Measurements from ENCODE around the gene IP6K2. TPM values are rescaled to one million over a fixed set of nuclear protein-coding genes. Genes with fewer than 3 reads are reported as not detected.

Gene IP6K2
- total and polyA plus RNA-seq, 10 of the 15 experiments (the other 5 are each of a cell fraction or from before 2014, with no cell fraction given) = 25.8 to 95.9 (median 69.0) TPM

DNA sequence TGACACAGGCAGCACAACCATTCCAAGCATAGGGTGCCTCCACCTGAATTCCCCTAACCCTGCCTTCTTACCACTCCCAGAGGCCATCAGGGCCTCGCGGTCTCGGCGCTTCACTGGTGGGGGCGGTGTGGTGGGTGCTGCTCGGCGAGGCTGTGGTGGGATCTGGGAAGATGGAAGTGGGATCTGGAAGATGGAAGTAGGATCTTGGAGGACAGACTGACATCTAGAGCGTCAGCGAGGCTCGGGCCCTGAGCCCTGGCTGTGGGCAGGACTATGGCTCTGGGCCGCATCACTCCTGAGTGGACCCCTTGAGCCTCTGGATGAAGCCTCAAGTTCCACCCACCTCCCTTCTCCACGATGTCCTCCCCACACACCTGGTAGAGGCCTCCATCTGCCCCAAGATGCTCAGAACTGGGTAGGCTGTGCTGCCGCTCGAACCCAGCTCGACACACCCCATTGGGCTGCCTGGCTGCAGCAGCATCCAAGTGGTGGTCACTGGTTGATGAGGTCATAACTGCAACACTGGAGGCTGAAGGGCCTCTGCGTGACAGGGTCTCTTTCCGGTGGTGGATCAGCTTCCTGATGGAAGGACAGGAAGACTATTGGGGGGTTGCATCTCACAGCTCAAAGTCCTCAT is 34.9 kb downstream of the IP6K2 start:
- H3K4me2 ChIP-seq (ENCODE audit: control insufficient read depth, insufficient read depth) = no peak overlapping the region
- TF ChIP-seq CREB1 (IDR thresholded peaks at IDR 0.05; ENCODE audit: low read depth) (no peak), IKZF2 (IDR thresholded peaks at IDR 0.05) (no peak), CTCF (IDR thresholded peaks at IDR 0.05 in 2 of 3, conservative IDR thresholded peaks at IDR 0.05 in 1 of 3; ENCODE audit: control insufficient read depth in 2 of 3, extremely low read depth in 1 of 3, insufficient read depth in 1 of 3, low read depth in 3 of 3, low read length in 3 of 3) (no peak), POLR2A (IDR thresholded peaks at IDR 0.05; ENCODE audit: low read depth, low read length) (no peak), SP1 (IDR thresholded peaks at IDR 0.05; ENCODE audit: low read depth, low read length) (no peak), SREBF2 (IDR thresholded peaks at IDR 0.05; ENCODE audit: low read length) (no peak)
- TF ChIP-seq, protein P1, sequence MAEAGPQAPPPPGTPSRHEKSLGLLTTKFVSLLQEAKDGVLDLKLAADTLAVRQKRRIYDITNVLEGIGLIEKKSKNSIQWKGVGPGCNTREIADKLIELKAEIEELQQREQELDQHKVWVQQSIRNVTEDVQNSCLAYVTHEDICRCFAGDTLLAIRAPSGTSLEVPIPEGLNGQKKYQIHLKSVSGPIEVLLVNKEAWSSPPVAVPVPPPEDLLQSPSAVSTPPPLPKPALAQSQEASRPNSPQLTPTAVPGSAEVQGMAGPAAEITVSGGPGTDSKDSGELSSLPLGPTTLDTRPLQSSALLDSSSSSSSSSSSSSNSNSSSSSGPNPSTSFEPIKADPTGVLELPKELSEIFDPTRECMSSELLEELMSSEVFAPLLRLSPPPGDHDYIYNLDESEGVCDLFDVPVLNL (IDR thresholded peaks at IDR 0.05; ENCODE audit: low read depth, low read length) = no peak
- TF ChIP-seq, protein P2, sequence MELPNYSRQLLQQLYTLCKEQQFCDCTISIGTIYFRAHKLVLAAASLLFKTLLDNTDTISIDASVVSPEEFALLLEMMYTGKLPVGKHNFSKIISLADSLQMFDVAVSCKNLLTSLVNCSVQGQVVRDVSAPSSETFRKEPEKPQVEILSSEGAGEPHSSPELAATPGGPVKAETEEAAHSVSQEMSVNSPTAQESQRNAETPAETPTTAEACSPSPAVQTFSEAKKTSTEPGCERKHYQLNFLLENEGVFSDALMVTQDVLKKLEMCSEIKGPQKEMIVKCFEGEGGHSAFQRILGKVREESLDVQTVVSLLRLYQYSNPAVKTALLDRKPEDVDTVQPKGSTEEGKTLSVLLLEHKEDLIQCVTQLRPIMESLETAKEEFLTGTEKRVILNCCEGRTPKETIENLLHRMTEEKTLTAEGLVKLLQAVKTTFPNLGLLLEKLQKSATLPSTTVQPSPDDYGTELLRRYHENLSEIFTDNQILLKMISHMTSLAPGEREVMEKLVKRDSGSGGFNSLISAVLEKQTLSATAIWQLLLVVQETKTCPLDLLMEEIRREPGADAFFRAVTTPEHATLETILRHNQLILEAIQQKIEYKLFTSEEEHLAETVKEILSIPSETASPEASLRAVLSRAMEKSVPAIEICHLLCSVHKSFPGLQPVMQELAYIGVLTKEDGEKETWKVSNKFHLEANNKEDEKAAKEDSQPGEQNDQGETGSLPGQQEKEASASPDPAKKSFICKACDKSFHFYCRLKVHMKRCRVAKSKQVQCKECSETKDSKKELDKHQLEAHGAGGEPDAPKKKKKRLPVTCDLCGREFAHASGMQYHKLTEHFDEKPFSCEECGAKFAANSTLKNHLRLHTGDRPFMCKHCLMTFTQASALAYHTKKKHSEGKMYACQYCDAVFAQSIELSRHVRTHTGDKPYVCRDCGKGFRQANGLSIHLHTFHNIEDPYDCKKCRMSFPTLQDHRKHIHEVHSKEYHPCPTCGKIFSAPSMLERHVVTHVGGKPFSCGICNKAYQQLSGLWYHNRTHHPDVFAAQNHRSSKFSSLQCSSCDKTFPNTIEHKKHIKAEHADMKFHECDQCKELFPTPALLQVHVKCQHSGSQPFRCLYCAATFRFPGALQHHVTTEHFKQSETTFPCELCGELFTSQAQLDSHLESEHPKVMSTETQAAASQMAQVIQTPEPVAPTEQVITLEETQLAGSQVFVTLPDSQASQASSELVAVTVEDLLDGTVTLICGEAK (IDR thresholded peaks at IDR 0.05; ENCODE audit: borderline replicate concordance) = no peak
- TF ChIP-seq, protein P3, sequence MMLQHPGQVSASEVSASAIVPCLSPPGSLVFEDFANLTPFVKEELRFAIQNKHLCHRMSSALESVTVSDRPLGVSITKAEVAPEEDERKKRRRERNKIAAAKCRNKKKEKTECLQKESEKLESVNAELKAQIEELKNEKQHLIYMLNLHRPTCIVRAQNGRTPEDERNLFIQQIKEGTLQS (IDR thresholded peaks at IDR 0.05; ENCODE audit: borderline replicate concordance, extremely low read depth, low read depth, low read length) = no peak
- TF ChIP-seq, protein P4, sequence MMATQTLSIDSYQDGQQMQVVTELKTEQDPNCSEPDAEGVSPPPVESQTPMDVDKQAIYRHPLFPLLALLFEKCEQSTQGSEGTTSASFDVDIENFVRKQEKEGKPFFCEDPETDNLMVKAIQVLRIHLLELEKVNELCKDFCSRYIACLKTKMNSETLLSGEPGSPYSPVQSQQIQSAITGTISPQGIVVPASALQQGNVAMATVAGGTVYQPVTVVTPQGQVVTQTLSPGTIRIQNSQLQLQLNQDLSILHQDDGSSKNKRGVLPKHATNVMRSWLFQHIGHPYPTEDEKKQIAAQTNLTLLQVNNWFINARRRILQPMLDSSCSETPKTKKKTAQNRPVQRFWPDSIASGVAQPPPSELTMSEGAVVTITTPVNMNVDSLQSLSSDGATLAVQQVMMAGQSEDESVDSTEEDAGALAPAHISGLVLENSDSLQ (IDR thresholded peaks at IDR 0.05) = no peak
- BruUV-seq (replicated peaks) = no TSS peak
- no peaks in the 10 kb centered on the region for H4K20me1 ChIP-seq (ENCODE audit: control insufficient read depth, insufficient read depth)
- intact Hi-C loops (cut with micrococcal nuclease; ENCODE audit: unreplicated experiment) (no loop called here), in situ Hi-C loops (cut with MboI) (no loop called here)
- H3K27me3 ChIP-seq (replicated peaks in 1 of 2; ENCODE audit: control insufficient read depth in 2 of 2, insufficient read depth in 2 of 2, low read length in 1 of 2) = no peaks in the 10 kb centered on the region
- H3K79me2 ChIP-seq (ENCODE audit: control insufficient read depth, insufficient read depth, low read length) = peaks cover 26% of the 10 kb centered on the region
- SMC1A ChIA-PET (ENCODE audit: uncharacterized antibody, unreplicated experiment) = no interaction called here
- H3K9ac ChIP-seq (ENCODE audit: control insufficient read depth, insufficient read depth, low read length) = no peak overlapping the region
- CTCF ChIA-PET = interaction anchor here (1.9 kb wide), 1 partner anchor 46 kb away, joined by 8 read pairs; the partner anchor contains the start of gene SLC26A6
- no peak overlapping the region for H3K27ac ChIP-seq (ENCODE audit: control insufficient read depth, insufficient read depth)
- H3K4me1 ChIP-seq (ENCODE audit: control insufficient read depth, insufficient read depth, low read length) = peaks cover 15% of the 10 kb centered on the region
- 94% methylated on average over 17 of the region's 17 CpGs for WGBS (ENCODE audit: insufficient coverage, insufficient replicate concordance, low lambda C conversion rate, missing lambda C conversion rate)
- no peak for DNase-seq (ENCODE audit: low read depth, low spot score)
- no peak for FAIRE-seq
- POLR2A ChIA-PET = no interaction called here
- no peak for ATAC-seq
- H2AFZ ChIP-seq (ENCODE audit: control insufficient read depth, low read depth, low read length) = no peak overlapping the region
- H3K9me3 ChIP-seq (replicated peaks; ENCODE audit: control insufficient read depth, insufficient read depth, low read length) = no peaks in the 10 kb centered on the region
- RAD21 ChIA-PET (ENCODE audit: unreplicated experiment) = interaction anchor here (1.5 kb wide), 1 partner anchor 281 kb away, joined by 3 read pairs; no protein-coding TSS in a partner anchor
- H3K36me3 ChIP-seq (ENCODE audit: control insufficient read depth in 2 of 2, insufficient read depth in 2 of 2, low read length in 1 of 2) = peaks cover 8 to 22% of the 10 kb centered on the region in 2 experiments
- H3K4me3 ChIP-seq = no peak overlapping the region

Data from GM12878 (cell line).